ENCODE data around the gene WDR88. TPM values are rescaled to one million over a fixed set of nuclear protein-coding genes. Genes with fewer than 3 reads are reported as not detected.

The WDR88 gene
- total RNA-seq, 1 donor from 2014 or later: not detected

DNA sequence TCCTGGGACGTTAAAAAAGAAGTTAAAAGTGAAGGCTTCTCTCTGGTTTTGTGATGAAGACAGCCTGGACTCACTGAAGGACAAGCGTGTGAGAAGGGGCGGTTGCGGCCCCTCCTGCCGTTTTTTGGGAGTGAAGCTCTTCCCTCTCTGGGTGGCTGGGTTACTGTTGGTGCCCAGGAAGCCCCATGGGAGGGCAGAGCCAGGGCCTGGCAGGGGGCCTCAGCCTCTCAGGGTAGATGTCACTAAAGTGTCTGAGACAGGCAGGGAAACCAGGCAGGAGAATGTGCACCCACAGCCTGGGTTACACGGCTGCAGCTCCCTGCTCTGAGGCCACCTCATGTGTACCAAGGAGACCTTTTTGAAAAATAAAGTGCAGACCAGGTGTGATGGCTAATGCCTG is 1.5 kb upstream of the WDR88 start:
- Mint-ChIP-seq H3K27ac (no peak overlapping the region), H3K9me3 (no peaks in the 10 kb centered on the region), H3K36me3 (peaks cover 10% of the 10 kb centered on the region), H3K4me1 (ENCODE audit: unreplicated experiment) (peaks cover 4% of the 10 kb centered on the region), H3K4me3 (no peak overlapping the region), H3K27me3 (peaks cover 5% of the 10 kb centered on the region)
- DNase-seq (ENCODE audit: extremely low spot score, unreplicated experiment): no peak
- no peak for TF ChIP-seq CTCF (conservative IDR thresholded peaks at IDR 0.05)

- H3K4me1 Mint-ChIP-seq (ENCODE audit: unreplicated experiment): no peaks in the 10 kb centered on the region
- H3K27ac Mint-ChIP-seq: no peak overlapping the region
- no peak overlapping the region for H3K4me3 Mint-ChIP-seq
- no peak for TF ChIP-seq CTCF (conservative IDR thresholded peaks at IDR 0.05)
- peaks cover 5% of the 10 kb centered on the region for H3K36me3 Mint-ChIP-seq
- DNase-seq (ENCODE audit: extremely low spot score, unreplicated experiment): no peak
- no peaks in the 10 kb centered on the region for H3K9me3 Mint-ChIP-seq
- H3K27me3 Mint-ChIP-seq: peaks cover 5% of the 10 kb centered on the region
Observed at GRCh38 chr19:33132425-33132824, 511 bp downstream of the WDR88 start.

DNA sequence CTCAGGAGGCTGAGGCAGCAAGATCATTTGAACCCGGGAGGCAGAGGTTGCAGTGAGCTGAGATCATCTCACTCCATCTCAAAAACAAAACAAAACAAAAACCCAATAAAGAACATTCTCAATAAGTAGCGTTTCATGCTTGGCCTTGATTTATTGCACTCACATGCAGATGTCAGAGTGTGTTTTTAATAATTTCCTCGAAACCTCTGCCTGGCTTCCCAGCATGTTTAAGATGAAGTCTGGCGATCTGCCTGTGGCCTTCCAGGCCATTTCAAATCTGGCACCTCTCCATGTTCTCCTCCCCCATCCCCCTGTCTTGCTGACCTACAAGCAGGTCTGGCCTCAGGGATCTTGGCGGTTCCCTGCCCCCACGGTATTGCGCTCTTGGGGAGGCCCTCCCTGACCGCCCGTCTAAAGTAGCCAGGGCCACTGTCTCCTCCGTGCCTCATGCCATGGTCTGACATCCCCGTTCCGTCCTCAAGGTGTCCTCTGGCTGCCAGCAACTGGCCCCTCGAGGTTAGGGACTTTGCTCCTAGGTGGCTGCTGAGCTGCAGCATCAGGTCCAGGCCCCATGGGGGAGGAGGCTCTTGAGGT is 1.6 kb downstream of the WDR88 start:
- no peak for DNase-seq (ENCODE audit: extremely low spot score, unreplicated experiment)
- no peak for TF ChIP-seq CTCF (conservative IDR thresholded peaks at IDR 0.05)
- no peaks in the 10 kb centered on the region for H3K4me1 Mint-ChIP-seq (ENCODE audit: unreplicated experiment)
- peaks cover 3% of the 10 kb centered on the region for H3K36me3 Mint-ChIP-seq
- peaks cover 5% of the 10 kb centered on the region for H3K27me3 Mint-ChIP-seq
- no peaks in the 10 kb centered on the region for H3K9me3 Mint-ChIP-seq
- no peak overlapping the region for H3K27ac Mint-ChIP-seq
- no peak overlapping the region for H3K4me3 Mint-ChIP-seq

- TF ChIP-seq CTCF (conservative IDR thresholded peaks at IDR 0.05): no peak
- Mint-ChIP-seq H3K36me3 (no peaks in the 10 kb centered on the region), H3K4me1 (ENCODE audit: unreplicated experiment) (no peaks in the 10 kb centered on the region), H3K27me3 (peaks cover 5% of the 10 kb centered on the region), H3K9me3 (no peaks in the 10 kb centered on the region), H3K27ac (no peak overlapping the region), H3K4me3 (no peak overlapping the region)
- DNase-seq (ENCODE audit: extremely low spot score, unreplicated experiment): no peak
Observed at GRCh38 chr19:33134571-33135041, 2.7 kb downstream of the WDR88 start.

DNA sequence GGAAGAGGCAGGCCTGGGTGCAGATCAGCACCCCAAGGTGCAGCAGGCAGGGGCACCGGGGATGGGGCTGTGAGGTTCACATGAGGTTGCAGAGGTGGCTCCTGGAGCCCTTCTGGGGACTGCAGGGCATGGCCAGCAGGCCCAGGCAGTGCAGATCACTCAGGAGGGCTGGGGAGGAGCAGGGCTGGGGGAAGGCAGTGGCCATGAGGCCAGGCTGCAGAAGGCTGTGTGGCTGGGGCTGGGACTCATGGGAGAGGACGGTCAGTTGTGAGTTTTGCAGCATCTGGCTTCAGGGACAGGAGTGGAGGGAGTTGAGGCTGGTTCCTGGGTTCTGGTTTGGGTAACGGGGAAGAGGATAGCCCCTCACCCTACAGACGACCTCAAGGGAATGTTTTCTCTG is 7.3 kb downstream of the WDR88 start:
- Mint-ChIP-seq H3K4me1 (ENCODE audit: unreplicated experiment) (peaks cover 6% of the 10 kb centered on the region), H3K4me3 (no peak overlapping the region), H3K36me3 (no peaks in the 10 kb centered on the region), H3K27me3 (peaks cover 7% of the 10 kb centered on the region), H3K27ac (no peak overlapping the region), H3K9me3 (no peaks in the 10 kb centered on the region)
- TF ChIP-seq CTCF (conservative IDR thresholded peaks at IDR 0.05): no peak
- no peak for DNase-seq (ENCODE audit: extremely low spot score, unreplicated experiment)
